GM12891 (cell line): Measurements from ENCODE around the gene SH3TC1.
A peak's percentile ranks its signal among the peaks of the same experiment; 100 is the strongest.

ENCODE experiments used
- DNase-seq: peaks from one replicate; pipeline ENCODE4 v3.0.0; 2011; ENCODE audit warnings: low spot score; ENCODE audit not compliant: insufficient read length
- FAIRE-seq: peaks from 2 replicates; lab custom pipeline; 2011; peaks lifted over from hg19 to GRCh38; lab: Jason Lieb, UNC
- PAX5 ChIP-seq: IDR thresholded peaks from 2 replicates; pipeline ENCODE4 v1.6.1; 2011; ENCODE audit warnings: low read length, moderate library complexity, mild to moderate bottlenecking; ENCODE audit not compliant: insufficient read depth, severe bottlenecking
- POLR2A ChIP-seq: IDR thresholded peaks from 2 replicates; pipeline ENCODE4 v1.6.1; 2011; ENCODE audit warnings: low read depth, low read length, control low read depth
- POLR2AphosphoS5 ChIP-seq: IDR thresholded peaks from 2 replicates; pipeline ENCODE4 v1.6.1; 2011; ENCODE audit warnings: low read depth, low read length, control low read depth
- POU2F2 ChIP-seq: IDR thresholded peaks from 2 replicates; pipeline ENCODE4 v1.6.1; 2011; ENCODE audit warnings: low read depth, mild to moderate bottlenecking, control low read depth, low read length, moderate library complexity
- SPI1 ChIP-seq: IDR thresholded peaks from 2 replicates; pipeline ENCODE4 v1.6.1; 2011; ENCODE audit warnings: low read depth, low read length, control low read depth
- TAF1 ChIP-seq: IDR thresholded peaks from 2 replicates; pipeline ENCODE4 v1.6.1; 2011; ENCODE audit warnings: low read depth, low read length, control low read depth

SH3TC1 gene

GRCh38 chr4:8155660-8156421 lies 43.2 kb upstream of the SH3TC1 start:
- DNase-seq (no peak), FAIRE-seq (no peak)
- TF ChIP-seq POLR2AphosphoS5 (no peak), PAX5 (no peak), TAF1 (no peak)

GRCh38 chr4:8156617-8157016 lies 42.5 kb upstream of the SH3TC1 start:
- no peak for FAIRE-seq
- DNase-seq: no peak
- no peak for TF ChIP-seq SPI1

DNA sequence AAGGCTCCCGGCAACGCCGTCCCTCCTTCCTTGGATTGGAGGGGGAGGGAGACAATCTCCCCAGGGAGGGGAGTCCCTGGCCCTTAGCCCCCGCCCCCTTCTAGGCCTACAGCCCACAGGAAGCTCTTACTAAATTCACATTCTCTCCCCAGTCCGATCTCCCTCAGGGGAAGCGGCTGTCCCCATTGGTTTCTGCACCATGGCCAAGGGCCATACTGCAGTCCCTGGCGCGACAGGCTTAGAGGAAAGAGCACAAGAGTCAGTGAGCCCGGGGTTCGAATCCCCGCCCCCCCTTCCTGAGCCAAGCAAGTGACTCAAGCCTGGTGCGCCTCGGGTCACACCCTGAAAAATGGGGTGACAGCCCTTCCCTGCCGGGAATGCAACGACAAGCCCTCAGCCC lies 41.6 kb upstream of the SH3TC1 start:
- FAIRE-seq (no peak), DNase-seq (no peak)
- TF ChIP-seq POLR2AphosphoS5 (no peak), PAX5 (no peak), TAF1 (no peak)

GRCh38 chr4:8157944-8158709 lies 41.0 kb upstream of the SH3TC1 start:
- DNase-seq: no peak
- TF ChIP-seq TAF1 (no peak), SPI1 (no peak), PAX5 (no peak), POLR2AphosphoS5 (no peak), POU2F2 (no peak)
- FAIRE-seq: no peak

- TF ChIP-seq POU2F2 (no peak), PAX5 (no peak), POLR2AphosphoS5 (no peak), POLR2A (no peak), SPI1 (no peak), TAF1 (no peak)
- peak; percentile 100 for FAIRE-seq
- peak; percentile 98 for DNase-seq
Observed at GRCh38 chr4:8158710-8159536, 40.2 kb upstream of the SH3TC1 start, which contains the start of gene ABLIM2. TSS of gene ABLIM2 (minus strand) at chr4:8158813. CDS start at chr4:8158689, 124 bp downstream.

- DNase-seq (no peak), FAIRE-seq (no peak)
- TF ChIP-seq POLR2A (no peak), PAX5 (no peak), POLR2AphosphoS5 (no peak), POU2F2 (no peak), SPI1 (no peak), TAF1 (no peak)
Observed at GRCh38 chr4:8159537-8160232, 39.4 kb upstream of the SH3TC1 start.

DNA sequence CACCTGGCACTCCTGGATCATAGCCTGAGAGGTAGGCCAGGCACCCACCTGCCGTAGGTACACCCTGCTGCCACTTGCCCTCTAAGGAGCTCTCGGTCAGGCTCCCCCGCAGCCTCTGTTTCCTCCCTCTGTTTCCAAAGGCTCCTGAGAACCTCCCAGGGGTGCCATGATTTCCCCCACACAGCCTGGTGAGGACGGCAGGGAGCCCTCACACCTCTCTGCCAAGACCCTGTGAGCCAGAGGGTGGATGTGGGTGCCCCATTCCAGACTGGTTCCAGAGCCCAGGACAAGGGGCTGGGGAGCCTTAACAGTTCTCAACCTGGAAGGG lies 38.9 kb upstream of the SH3TC1 start:
- TF ChIP-seq POLR2A: no peak
- TF ChIP-seq PAX5: no peak
- TF ChIP-seq POU2F2: no peak
- no peak for TF ChIP-seq SPI1
- TF ChIP-seq POLR2AphosphoS5: no peak
- no peak for TF ChIP-seq TAF1
- FAIRE-seq (no peak), DNase-seq (no peak)

- no peak for TF ChIP-seq POU2F2
- no peak for TF ChIP-seq TAF1
- TF ChIP-seq POLR2AphosphoS5: no peak
- TF ChIP-seq SPI1: no peak
- no peak for TF ChIP-seq PAX5
- no peak for TF ChIP-seq POLR2A
- no peak for DNase-seq
- FAIRE-seq: no peak
Observed at GRCh38 chr4:8160572-8160971, 38.5 kb upstream of the SH3TC1 start.

DNA sequence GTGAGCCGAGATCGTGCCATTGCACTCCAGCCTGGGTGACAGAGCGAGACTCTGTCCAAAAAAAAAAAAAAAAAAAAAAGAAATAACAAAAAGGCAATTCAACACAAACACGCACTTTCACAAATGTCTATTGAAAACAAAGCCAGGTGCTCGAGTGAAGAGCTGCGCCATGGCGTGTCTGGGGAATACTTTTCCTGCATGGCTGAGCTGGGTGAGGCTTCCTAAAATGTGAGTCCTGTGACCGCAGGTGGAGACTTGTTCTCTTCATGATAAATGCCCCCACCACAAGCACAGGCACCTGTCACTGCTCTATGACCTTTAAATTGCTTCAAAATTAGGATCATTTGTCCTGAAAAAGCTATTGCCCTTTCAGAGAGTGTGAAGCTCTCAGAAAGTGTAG lies 36.5 kb upstream of the SH3TC1 start:
- FAIRE-seq: no peak
- no peak for DNase-seq

GRCh38 chr4:8163026-8163425 lies 36.1 kb upstream of the SH3TC1 start:
- FAIRE-seq (no peak), DNase-seq (no peak)
- no peak for TF ChIP-seq POLR2AphosphoS5
- TF ChIP-seq POLR2A: no peak
- no peak for TF ChIP-seq POU2F2
- TF ChIP-seq PAX5: no peak
- TF ChIP-seq SPI1: no peak
- no peak for TF ChIP-seq TAF1

More for the DNA sequence above, 36.5 kb upstream of the SH3TC1 start:
- TF ChIP-seq POU2F2: no peak
